T-helper 2 cell treated with Interferon-gamma antibody and Interleukin-4, amounts not matched to agents 100 ng/mL and 5 ng/mL, for 36 hours (primary cell): ENCODE data around the gene SH2D1B. TPM values are rescaled to one million over a fixed set of nuclear protein-coding genes. Genes with fewer than 3 reads are reported as not detected.

ENCODE experiments used
- intact Hi-C: fragments of 100-400 bp; cut with micrococcal nuclease; formaldehyde crosslinking; loops from one replicate; pipeline ENCODE4 v1.15.1; 2023
- total RNA-seq: library from RNA; stranded (reverse); gene quantifications from 2 replicates; pipeline ENCODE4 v1.2.3, GENCODE V29; 2022

Gene SH2D1B
- total RNA-seq, 1 donor from 2014 or later: not detected

DNA sequence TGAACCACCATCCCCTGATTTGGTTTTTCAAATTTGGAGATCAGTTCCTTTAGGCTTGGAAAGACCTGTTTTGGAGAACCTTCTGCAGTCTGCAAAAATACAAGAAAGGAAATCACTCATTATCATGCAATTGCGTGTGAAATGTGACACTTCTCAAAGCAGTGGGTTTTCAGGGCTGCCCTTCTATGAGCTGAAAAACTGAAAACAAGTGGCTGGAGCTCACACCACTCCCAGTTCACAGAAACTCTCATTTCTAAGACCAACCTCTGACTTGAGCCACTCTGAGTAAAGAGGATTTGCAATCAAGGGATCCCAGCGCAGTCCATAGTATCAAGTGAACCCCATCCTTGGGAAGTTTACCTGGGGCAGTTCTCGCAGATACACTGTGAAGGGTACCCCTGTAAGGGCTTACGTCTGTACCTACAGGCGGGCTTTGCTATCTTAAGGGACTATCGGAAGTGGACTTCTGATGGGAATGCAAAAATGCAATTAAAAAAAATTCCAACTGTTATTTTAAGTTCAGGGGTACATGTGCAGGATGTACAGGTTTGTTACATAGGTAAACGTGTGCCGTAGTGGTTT, 12.8 kb downstream of the SH2D1B start:
- intact Hi-C loops: no loop called here

DNA sequence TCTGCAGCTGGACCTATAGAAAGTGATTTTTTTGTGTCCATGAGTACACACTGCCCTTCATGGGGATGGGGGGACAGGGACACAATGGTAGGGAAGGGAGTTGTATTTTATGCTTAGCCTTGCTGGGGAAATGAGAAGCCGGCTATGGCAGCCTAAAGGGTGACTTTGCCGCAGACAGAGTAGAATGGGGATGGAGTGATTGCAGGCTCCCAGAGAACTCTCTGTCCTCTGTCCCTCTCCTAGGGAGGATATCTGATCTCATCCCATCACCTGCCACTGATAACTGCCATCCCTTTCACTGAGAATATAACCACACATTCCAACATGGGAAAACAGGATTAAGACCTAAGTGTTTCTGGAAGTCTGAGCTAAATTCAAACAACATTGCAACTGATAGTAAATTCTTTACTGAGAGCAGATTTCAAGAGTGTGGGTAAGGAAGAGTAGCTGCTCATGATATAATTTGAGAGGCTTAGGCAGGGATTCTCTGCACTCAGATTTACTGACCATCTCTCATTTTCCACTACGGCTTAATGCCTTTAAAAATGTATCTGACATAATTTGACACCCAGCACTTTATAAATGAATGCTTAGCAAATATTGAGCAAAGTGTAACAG, 13.9 kb downstream of the SH2D1B start:
- intact Hi-C loops: no loop called here

DNA sequence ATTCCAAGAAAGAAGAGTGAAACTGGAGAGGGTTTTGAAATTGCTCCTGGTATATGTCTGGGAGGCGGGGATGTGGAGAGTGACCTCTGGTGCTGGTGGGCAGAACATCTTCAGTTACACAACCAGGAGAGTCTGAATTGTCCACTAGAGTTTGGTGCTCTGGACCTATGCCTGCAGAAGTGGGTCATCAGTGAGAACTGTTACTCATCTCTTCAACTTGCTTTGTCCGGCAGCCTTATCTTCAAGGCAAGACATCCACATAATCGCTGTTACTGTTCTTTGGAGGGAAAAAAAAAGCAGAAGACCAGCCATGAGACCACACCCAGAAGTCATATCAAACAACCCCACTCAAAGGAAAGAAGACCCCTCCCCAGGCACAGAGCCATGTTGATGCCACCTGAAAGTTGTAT, 14.9 kb downstream of the SH2D1B start:
- intact Hi-C loops: no loop called here

DNA sequence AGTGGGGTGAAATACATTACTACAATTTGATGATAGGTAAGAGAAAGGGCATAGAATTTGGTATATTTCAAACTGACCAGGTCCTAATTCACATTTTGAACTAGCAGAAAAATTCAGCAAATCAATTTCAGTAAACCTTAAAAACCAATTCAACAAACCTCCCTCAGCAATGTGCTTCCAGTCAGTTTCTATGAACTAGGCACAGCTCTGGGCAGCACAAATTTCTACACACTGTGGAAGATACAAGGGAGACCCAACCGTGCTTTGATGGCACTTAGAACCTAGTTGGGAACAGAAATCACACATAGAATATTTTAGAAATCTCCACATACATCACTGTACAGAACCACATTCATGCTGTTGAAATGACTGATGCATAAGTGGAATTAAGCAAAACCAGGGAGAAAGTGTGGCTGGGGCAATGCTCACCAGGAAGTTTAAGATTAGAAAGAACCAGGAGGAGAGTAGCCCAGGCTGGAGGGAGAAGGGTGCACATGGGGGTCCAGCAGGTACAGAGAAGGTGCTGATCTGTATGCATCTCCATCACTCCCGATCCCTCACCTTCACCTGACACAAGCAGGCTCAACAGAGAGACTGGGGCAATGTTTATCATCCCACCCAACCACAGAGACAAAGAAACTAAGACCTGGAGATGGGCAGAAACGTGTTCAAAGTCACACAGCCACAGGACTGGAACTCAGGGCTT, 15.6 kb downstream of the SH2D1B start:
- intact Hi-C loops: no loop called here

DNA sequence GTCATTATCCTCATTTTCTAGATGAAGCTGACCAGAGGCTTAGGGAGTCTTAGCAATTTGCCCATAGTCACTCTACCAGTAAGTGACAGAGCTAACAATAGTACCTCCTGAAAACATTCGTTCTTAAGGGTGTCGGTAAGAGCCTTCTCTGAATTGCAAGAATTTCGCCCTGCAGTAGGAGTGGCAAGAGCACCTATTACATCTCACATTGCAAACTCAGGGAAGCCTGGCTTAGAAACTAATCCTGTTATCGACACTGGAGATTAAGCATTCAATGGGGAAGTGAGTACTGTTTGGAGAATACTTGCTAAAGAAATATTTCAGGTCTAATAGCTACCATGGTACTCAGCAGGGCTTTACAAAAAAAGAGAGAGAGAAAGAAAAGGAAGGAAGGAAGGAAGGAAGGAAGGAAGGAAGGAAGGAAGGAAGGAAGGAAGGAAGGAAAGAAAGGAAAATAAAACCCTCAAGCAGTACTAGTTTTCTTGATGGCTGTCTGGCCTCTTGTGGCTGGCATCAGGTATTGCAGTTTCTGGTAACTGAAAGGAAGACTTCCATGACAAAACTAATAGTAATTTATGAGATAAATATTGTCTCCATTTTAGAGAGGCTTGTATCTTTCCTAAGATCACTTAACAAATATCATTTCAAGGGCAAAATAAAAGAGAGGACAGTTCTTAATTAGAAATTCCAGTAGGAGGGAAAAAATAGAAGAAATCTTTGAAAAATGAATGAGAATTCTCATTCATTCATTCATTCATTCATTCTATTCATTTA, 20.0 kb downstream of the SH2D1B start:
- intact Hi-C loops: loop anchor here (1.0 kb wide), 1 partner anchor 336 kb away; no protein-coding TSS in a partner anchor

DNA sequence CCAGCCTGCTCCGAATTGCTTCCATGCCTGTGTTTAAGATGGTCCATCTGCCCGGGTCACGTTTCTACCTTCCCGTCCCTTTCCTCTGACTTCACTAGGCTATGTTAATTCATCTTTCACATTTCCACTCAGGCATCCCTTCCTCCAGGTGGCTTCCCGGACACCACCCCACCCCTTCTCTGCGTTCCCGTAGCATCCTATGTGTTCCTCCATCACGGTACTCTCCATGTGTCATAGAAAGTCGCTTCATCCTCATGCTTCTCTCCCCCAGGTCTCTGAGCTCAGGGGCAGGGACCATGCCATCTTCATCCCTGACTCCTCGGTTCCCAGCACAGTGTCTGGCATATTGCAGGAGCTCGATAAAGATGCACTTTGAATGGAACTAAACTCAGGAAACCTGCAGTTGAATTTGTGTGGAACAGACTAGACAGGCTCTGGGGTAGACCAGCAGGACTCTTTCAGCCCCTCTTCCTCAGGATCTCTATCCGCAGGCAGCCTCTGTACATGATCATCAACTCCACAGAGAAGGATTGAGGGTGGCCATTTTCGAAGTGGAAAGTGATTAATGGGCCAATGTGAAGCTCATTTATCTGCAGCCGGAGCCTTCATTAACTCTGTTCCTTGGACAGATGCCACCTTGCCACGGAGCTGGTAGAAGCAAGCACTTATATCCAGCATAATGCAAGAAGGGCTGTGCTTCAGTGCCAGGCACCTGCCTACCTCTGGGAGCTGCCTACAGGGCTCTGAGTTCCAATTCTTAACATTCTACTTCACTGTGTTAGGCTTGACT, 21.3 kb downstream of the SH2D1B start:
- intact Hi-C loops: no loop called here

DNA sequence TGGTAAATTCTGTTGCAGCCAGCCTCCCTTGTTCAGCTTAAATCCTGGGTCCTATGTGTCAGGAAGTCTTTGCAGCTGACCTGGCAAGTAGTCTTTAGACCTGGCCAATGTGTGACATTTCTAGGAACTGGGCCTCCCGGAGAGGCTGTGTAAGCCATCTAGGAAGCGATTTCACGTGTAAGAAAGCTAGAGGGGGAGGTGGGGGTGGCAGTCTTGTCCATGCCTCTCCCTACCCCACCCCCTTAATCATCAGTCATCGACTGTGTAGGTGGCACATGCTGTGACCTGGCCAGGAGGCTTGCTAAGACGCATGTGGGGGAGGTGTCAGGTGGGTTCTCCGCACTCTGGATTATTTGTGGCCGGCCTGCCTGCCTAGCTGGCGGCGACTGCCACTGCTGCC, 22.0 kb downstream of the SH2D1B start:
- intact Hi-C loops: no loop called here

DNA sequence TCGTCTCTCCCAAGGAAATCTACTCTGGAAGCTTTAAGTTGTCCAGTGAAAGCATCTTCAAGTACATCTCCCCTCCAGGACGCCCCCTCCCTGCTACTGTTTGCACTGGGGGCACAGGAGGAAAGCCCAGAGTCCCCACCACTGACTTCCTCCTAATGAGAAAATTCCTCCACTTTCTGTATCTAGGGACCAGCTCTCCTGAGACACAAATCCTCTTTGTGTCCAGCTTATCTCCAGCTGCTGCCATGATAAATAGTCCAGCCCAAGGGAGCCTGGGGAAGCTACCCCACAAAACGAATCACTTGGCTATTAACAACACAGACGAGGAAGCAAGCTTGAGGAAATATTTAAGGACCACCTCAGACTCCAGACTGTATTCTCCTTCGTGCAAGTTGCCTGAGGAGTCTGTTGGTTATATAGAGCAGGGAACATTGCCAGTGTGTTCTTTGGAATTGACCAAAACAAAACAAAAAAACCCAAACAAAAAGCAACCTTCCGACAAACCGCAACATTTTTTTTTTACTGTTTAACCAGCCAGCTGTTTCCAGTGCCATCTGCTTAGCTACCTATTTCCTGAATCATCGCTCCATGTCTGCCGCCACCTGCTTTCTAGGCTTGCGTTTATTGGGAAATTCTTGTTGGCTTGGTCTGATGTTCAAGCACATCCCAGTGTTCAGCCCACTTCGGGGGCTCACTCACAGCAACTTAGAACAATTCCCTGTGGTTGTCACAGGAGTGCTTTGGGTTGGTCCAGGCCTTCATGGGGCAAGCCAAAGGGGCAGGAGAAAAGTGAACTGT, 22.7 kb downstream of the SH2D1B start:
- intact Hi-C loops: no loop called here

DNA sequence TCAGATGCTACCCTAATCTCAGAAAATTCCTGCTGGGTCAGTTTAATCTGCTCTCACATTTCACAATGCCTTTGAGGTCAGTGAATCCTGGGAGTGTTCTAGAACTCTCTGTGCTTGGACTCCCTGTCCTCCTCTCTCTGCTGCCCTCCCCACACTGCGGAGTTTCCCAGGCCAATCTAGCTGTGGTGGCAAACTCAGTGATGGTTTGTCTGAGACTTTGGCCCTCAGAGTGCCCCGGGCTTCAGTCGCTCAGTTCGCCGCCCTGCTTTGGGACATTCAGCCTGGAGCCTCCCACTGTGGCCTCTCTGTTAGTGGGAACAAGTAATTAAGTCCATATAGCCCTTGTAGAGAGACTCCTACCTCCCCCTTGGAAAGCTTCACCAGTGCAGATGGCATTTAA, 23.3 kb downstream of the SH2D1B start:
- intact Hi-C loops: no loop called here

DNA sequence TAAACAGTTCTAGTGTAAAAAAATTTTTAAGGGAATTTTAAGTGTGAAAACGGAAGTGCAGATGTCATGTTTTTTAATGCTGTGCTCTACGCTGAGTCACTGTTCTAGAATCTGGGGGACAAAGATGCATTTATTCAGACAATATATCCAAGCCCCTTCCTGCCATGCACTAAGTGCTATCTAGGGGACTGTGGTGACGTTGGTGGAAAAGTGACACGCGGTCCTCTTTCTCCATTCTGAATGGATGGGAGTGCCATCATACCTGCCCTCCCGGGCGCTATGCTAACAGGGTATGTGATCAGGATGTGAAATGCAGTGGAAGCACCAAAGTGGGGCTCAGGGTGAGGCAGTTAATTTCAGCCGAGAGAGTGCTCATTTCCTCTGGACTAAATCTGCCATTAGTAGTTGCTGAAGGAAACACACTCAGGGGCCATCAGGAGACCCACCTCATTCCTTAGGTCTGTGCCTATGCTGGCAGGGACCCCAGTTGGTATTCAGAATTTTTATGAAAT, 23.8 kb downstream of the SH2D1B start:
- intact Hi-C loops: no loop called here

DNA sequence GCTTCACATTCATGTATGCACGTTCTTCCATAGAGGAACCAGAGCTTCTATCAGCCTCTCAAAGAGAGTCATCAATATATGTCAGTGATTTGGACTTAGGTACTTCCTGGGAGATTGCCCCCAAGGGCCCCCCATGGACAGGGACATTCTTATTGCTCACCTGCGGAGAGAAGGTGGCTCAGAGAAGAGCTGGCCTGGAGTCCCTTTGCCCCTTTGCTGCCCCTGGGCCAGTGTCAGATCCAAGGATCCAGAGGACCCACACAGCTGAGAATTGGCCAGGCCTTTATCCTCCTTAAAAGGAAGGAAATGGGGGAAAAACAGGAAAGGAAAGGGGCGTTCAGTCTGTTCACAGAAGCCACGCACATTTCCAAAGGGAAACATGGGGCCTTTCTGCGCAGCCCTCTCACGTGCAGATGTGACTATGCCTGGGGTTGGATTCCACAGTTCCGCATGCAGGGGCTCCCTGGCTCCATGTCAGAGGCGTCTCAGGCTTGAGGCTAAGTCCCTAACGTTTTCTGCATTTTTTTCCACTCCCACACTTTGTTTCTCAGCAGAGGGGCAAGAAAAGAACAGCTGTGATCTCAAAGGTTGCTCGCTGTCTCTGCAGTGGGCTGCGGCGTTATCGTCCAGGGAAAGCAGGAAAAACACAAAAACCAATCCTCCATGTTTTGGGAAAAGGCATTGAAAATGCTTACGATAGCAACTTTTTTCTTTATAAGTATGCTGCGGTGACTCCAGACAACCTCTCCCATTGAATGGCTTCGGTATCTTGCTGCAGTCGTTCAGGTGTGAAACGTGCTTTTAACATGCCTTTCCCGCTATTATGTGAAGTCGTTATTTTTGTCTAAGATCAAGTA, 24.5 kb downstream of the SH2D1B start:
- intact Hi-C loops: no loop called here

DNA sequence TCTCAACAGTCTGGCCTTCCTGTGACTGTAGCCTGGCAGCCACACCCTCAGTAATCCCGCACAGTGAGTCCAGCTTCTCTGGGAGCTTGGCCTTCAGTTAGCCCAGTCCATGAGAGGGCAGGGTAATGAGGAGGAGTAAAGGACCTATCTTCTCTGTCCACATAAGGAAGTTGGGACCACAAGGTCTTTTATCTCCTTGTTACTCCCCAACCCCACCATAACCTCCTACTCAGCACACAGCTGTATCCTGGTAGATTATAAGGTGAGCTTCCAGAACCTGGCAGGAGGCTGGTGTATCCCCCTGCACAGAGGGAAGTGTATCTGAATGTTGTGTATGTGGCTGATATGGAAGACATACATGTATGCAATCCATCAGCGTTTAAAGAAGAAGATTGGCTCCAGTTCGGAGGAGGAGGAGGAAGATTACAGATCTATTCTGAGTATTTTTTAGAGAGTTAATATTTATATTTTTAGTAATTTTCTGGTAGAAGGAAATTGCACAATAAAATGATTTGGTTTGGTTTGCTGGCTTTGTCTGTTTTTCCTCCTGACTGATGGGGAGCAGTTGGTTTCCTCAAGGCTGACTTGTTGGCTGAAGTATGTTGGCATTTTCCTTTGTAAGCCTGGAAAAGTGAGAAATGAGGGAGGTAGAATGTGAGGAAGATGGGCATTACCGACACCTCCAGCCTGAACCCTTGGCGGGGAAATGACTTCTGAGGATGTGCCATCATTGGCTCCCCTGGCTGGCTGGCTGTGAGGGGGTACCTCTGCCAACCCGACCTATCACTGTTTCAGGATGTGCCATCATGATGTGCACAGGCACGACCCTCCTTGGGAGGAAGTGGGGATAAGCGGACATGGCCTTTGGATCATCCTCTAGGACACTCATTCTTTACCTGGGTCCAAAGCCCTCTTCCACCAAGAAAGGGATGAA, 25.4 kb downstream of the SH2D1B start:
- intact Hi-C loops: no loop called here

DNA sequence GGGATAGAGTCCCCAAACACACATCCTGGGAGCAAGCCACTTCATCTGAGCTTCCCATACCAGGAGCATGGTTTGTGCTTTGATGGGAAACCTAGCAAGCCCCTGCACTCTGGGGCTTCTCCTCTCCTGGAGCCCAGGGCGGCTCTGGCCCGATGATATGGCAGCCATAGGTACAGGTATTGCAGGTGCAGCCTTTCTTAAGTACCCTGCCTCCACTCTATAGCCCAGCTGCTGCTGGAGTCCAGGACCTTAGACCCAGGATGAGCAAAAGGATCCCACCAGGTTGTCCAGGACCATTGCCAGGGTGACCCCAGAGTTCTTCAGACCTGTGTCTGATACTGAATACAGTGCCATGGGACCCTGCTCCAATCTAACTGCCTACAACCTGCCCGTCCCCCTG, 26.2 kb downstream of the SH2D1B start:
- intact Hi-C loops: no loop called here

DNA sequence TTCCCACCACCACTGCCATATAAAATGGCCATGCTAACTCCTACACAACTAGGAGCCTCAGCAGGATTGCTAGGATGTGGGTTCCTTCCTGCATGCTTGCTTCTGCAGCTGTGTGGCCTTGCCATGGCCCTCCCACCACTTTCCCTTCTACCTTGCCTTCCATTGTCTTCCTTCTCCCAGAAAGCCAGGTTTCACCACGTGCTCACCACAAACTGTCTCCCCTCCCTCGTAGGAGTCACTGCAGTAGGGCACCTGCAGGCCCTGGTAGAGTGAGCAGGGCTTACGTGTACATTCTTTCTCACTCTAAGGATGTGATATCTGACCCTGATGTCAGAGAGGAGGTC, 26.7 kb downstream of the SH2D1B start:
- intact Hi-C loops: no loop called here

DNA sequence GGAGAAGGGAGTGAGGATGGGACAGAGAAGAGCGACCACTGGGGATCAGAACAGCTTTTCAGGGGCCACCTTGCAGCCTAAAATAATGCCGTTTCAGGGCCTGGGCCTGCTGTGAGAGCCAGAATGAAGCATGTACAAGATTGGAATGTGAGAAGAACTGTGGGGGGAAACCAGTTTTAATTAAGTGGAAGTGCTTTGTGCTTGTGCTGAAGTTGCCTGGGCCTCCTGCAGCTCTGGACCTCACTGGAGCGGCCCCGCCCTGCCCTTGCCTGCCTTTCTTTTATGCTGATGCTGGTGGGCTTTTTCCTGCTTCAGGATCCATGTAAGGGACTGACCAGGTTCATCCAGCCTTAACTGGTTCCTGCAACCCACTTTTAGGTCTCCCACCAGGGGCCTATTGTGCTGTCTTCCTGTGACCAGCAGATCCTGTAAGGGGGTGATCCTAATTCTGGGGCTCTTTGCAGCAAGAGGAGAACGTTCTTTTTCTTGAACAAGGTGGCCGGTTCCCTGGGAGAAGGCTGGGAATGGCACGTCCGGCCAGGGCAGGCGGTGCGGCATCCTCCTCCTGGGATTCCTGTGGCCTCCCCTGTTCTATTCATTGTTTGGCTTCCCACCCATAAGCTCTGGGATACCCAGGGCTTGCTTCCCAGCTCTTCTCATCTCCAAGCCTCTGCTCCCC, 27.2 kb downstream of the SH2D1B start:
- intact Hi-C loops: no loop called here

DNA sequence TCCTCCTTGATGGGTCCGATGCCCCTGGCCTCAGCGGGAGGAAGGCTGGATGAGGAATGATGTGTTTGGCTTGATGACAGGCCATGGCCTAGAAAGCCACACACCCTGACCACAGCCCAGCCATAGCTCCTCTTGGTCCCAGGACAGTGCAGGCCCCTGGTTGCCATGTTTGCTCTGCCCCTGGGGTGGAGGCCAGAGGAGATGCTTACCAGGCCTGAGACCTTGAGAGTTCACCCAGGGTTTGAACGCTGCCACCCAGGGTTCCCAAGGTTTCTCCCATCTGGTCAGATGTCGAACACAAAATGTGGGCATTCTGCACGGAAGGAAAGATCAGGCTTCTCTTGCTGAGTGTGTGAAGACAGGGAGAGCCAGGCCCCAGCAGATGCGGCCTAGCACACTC, 27.8 kb downstream of the SH2D1B start:
- intact Hi-C loops: no loop called here

DNA sequence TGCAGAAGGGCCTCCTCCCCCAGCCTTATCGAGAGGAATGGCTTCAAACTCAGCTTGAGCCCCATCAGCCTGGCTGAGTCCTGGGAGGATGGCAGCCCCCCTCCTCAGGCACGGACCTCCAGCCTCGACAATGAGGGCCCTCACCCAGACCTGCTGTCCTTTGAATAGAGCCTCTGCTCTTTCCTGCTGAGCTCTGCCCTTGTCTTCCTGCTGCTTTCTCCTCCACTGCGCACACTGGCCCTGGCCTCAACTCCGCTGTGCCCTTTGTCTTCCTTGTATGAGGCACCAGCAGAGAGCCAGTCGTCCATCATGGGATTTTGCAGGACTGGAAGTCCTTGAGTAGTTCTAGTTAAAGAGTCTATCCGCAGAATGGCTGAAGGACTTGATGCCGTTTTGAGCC, 28.4 kb downstream of the SH2D1B start:
- intact Hi-C loops: no loop called here

DNA sequence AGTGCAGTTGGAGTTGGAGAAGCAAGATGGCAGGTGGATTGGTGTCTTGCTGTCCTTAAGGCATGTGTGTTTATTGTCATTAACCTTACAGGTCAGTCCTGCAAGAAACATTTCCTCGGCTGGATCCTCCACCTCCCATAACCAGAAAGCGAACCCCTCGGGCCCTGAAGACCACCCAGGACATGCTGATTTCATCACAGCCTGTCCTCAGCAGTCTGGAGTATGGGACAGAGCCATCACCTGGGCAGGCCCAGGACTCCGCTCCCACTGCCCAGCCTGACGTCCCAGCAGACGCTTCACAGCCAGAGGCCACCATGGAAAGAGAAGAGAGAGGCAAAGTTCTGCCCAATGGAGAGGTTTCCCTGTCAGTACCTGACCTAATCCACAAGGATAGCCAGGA, 28.8 kb downstream of the SH2D1B start:
- intact Hi-C loops: no loop called here
